Stimulated activated naive CD8-positive, alpha-beta T cell treated with anti-CD3 and anti-CD28 coated beads, Interleukin-15, Interleukin-2, amounts not matched to agents 100 U/mL and 50 U/mL, for 24 hours (primary cell): ENCODE results near the gene AQP10.
"Not testable (repeated sequence)": the region's sequence is repeated elsewhere in the genome, so short reads cannot be mapped to it uniquely, and the experiment has no call there.

Experiments
- ATAC-seq: fragments of 150-1000 bp; cut with Tn5 transposase; one replicate; pipeline ENCODE4 v1.10.0; 2021
- DNase-seq: peaks from one replicate; pipeline ENCODE4 v3.0.0; 2021

Gene AQP10

DNA sequence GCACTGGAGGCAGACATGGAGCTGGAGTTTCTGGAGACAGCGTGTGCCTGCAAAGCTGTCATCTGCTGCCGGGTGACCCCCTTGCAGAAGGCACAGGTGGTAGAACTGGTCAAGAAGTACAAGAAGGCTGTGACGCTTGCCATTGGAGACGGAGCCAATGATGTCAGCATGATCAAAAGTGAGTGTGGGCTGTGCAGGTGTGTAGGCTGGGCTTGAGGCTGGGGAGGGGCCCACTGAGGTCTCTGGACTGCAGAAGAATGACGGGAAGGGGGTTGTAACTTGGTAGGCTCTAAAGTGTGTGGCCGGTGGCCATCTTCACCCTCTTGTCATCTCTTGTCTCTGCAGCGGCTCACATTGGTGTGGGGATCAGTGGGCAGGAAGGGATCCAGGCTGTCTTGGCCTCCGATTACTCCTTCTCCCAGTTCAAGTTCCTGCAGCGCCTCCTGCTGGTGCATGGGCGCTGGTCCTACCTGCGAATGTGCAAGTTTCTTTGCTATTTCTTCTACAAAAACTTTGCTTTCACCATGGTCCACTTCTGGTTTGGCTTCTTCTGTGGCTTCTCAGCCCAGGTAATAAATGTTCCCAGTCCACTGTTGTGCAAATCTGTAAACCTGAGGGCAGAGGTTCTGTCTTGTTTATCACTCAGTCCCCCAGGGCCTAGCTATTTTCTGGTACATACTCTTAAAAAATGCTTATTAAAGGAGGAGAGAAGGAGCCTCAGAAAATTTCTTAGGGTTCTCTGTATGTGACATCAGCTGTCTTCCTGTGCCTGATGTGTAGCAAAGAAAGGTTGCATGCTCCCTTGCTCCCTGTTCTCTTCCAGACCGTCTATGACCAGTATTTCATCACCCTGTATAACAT lies 24.3 kb downstream of the AQP10 start:
- DNase-seq (peak; percentile 80), ATAC-seq (no peak)

GRCh38 chr1:154346276-154346917 lies 25.5 kb downstream of the AQP10 start:
- ATAC-seq (no peak), DNase-seq (no peak)

DNA sequence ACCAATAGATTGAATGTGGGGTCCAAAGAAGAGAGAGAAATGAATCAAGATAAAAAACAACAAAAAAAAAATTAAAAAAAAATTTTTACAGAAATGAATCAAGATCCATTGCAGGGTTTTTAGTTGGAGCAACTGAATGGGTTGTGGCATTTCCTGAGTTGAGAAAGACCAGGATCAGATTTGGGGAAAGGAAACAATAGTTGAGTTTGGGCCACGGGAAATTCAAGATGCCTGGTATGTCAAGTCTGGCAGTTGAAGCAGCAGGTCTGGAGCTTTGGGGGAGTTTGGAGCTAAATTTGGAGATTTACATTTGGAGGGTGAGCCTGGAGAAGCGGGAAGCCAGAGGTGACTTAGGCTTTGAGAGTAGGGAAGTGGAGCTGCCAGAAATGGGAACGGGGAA lies 27.1 kb downstream of the AQP10 start:
- DNase-seq (no peak), ATAC-seq (no peak)

- no peak for ATAC-seq
- no peak for DNase-seq
Observed at GRCh38 chr1:154348429-154349076, 27.7 kb downstream of the AQP10 start.

DNA sequence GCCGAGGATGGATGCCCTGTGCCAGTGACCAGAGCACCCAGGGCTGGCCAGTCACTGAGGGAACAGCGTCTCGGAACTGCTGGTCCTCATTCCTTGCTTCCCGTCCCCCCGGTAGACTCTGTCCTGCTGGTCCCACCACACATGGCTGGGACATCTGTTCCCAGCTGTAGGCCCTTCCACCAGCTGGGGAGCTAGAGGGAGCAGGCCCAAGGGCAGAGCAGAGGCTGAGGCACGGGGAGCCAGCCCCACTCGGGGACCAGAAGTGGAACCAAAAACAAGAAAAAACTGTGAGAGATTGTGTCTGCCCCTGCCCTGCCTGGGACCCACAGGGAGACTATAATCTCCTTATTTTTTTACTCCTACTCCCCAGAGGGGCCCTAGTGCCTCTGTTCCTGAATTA lies 28.2 kb downstream of the AQP10 start:
- DNase-seq (no peak), ATAC-seq (no peak)

DNA sequence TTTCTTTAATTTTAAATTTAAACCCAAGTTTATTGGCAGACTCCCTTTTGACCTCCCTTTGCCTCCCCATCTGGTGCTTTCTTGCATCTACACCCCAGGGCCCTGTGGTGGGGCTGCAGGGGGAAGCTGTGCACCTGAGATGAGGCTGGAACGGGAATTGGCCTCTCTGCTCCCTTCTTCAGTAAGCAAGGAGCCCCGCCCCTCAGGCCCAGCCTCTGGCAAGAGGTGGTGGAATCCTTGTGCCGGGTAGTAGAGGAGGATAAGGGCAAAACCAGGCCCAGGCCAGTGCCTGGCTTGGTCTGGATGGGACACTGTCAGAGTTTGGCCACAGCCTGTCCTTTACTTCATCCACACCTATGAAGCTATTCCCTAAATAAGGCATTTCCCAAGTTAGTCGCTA lies 29.5 kb downstream of the AQP10 start:
- no peak for DNase-seq
- no peak for ATAC-seq

DNA sequence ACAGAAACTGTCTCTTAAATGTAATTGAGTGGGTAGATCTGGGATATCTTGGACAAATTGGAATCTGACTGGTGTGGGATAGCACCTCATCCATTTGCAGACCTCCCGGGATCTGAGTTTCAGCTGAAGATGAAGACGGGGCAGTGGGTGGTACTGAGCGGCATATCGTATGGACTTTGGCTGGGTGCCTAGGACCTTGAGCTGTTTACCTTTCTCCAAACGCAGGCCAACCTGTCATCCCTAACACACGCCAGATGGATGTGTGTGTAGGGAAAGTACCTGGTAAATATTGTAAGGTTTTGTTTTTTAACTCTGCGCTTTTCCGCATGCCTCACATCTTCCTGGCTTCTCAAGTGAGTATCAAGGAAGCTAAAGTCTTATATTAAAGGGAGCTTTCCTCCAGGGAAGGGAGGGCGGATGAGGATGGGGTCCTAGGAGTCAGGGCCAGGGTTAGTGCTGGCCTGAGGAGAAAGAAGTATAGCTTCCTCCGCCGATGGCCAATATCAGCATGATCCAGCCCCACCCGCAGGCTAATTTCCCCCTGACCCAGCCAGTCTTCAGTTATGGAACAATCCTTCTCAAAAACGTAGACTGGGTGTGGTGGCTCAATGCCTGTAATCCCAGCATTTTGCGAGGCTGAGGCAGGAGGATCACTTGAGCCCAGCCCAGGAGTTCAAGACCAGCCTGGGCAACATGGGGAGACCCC lies 30.6 kb downstream of the AQP10 start:
- no peak for ATAC-seq
- no peak for DNase-seq

DNA sequence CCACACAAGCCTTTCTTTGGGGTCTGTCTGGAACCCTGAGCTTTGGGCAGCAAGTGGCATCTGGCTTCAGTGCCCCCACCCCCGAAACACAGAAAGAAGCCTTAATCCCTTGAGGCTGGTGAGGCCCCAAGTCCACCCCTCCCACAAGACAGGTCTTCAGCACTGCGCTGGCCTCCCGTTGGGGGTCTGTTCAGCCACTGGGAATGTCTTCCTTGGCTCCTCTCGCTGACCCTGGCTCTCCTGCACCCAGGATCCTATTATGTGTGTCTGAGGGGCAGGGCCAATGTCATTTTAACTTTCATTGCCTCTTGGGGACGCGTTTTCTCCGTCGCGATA lies 31.3 kb downstream of the AQP10 start:
- ATAC-seq (no peak), DNase-seq (no peak)

- peak; percentile 83 for ATAC-seq
Observed at GRCh38 chr1:154352581-154353459, 31.9 kb downstream of the AQP10 start.

DNA sequence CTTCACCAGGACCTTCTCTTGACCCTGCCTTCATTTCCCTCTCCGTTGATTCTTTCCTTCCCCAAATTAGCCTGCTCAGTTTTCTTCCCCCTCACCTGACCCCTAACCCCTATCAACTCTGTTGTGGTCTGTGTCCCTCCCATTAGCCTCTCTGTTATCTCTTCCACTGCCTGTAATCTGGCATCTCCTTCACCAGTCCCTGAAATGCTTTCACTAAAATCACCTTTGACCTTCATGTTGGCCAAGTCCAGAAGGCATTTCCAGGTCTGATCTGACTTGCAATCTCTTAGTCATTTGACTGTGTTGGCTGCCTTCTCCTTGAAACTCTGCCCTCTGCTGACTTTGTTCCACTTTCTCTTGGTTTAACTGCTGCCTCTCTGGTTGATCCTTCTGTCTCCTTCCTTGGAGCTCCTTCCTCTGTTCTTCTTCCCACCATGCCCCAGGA lies 32.6 kb downstream of the AQP10 start:
- ATAC-seq (peak; percentile 63), DNase-seq (no peak)

More at GRCh38 chr1:154352581-154353459, 31.9 kb downstream of the AQP10 start:
- DNase-seq: peak; percentile 65

- ATAC-seq (no peak), DNase-seq (no peak)
Observed at GRCh38 chr1:154353966-154354365, 33.1 kb downstream of the AQP10 start.

GRCh38 chr1:154358519-154358918 lies 37.6 kb downstream of the AQP10 start:
- ATAC-seq: no peak
- DNase-seq: no peak

GRCh38 chr1:154360288-154360687 lies 39.4 kb downstream of the AQP10 start:
- no peak for DNase-seq
- no peak for ATAC-seq

DNA sequence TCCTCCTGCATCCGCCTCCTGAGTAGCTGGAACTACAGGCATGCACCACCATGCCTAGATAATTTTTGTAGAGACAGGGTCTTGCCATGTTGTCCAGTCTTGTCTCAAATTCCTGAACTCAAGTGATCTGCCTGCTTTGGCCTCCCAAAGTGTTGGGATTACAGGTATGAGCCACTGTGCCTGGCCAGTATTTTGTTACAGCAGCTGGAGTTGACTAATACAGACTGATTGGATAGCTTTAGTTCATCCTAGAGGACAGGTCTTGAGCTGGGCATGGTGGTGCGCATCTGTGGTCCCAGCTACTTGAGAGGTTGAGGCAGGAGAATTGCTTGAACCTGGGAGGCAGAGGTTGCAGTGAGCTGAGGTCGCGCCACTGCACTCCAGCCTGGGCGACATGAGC lies 40.0 kb downstream of the AQP10 start:
- ATAC-seq, DNase-seq: not testable (repeated sequence)

DNA sequence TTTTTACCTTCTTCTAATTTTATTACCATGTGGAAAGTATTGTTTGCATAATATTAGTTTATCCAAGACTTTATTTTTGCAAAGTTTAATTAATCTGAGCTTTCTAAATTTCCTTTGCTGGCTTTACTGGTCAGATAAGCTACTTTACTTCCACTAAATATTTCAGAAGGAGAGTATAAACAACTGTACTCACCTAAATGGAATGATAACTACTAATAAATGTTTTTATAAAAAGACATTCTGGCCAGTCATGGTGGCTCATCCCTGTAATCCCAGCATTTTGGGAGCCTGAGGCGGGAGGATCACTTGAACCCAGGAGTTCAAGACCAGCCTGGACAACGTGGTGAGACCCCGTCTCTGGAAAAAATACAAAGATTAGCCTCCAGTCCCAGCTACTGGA lies 40.5 kb downstream of the AQP10 start:
- ATAC-seq (no peak), DNase-seq (no peak)

DNA sequence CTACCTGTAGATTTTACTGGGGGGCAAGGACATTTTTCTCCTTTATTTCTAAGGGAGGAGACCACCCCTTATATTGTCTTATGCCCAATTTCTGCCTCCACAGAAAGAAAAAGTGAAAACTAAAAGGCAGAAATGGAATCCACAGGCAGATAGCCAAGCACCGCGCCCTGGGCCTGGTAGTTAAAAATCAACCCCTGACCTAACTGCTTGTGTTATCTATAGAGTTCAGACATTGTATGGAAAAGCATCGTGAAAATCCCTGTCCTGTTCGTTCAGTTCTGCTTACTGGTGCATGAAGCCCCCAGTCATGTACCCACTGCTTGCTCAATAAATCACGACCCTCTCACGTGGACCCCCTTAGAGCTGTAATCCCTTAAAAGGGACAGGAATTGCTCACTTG lies 50.5 kb downstream of the AQP10 start:
- no peak for ATAC-seq
- DNase-seq: no peak

DNA sequence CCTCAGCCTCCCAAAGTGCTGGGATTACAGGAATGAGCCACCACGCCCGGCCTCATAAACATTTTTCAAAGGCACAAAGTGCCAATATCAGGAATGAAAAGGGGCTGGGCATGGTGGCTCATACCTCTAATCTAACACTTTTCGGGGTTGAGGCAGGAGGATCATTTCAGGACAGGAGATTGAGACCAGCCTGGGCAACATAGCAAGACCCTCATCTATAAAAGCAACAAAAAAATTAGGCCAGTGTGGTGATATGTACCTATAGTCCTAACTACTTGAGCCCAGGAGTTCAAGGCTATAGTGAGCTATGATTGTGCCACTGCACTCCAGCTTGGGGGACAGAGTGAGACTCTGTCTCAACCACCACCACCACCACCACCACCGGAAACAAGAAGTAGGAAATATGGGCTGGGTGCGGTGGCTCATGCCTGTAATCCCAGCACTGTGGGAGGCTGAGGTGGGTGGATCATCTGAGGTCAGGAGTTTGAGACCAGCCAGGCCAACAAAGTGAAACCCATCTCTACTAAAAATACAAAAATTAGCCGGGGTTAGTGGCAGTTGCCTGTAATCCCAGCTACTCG lies 53.0 kb downstream of the AQP10 start:
- DNase-seq (peak; percentile 47), ATAC-seq (peak; percentile 49)
